Endothelial cell of umbilical vein (primary cell): ENCODE measurements around the gene SMOC2. TPM values are rescaled to one million over a fixed set of nuclear protein-coding genes. Genes with fewer than 3 reads are reported as not detected.

Source experiments
- BruUV-seq: library from RNA; stranded (reverse); fragments of 400-500 nt; replicated peaks from 2 replicates; lab custom pipeline; 2021; lab: Mats Ljungman, UMichigan
- CTCF ChIA-PET: fragments of 300-600, 350-600 bp; sonication (Branson Sonifier 250); formaldehyde crosslinking; loops from one replicate; lab custom pipeline; 2021; ENCODE audit warnings: antibody characterized with exemption, inconsistent platforms; lab: Charles Lee
- POLR2A ChIA-PET: fragments of 300-600, 350-600 bp; sonication (Branson Sonifier 250); formaldehyde crosslinking; loops from one replicate; lab custom pipeline; 2021; ENCODE audit warnings: antibody characterized with exemption, inconsistent platforms; lab: Charles Lee
- DNase-seq: peaks from one replicate; pipeline ENCODE4 v3.0.0-alpha.2; 2011; ENCODE audit warnings: low read depth, low spot score
- FAIRE-seq: peaks from 2 replicates; lab custom pipeline; 2011; peaks lifted over from hg19 to GRCh38; lab: Jason Lieb, UNC
- H2AFZ ChIP-seq: 2 replicates; pipeline ENCODE4 v1.6.0; 2012; ENCODE audit warnings: low read depth, low read length, control low read depth, inconsistent platforms
- H3K27ac ChIP-seq: 2 replicates; pipeline ENCODE4 v1.5.1; 2011; ENCODE audit warnings: low read depth, mild to moderate bottlenecking, control low read depth, low read length, moderate library complexity; ENCODE audit not compliant: insufficient read depth
- H3K27me3 ChIP-seq, 2 experiments: 2 replicates each; pipeline versions ENCODE4 v1.6.0 to v1.6.1; 2011; ENCODE audit warnings: low read length in 2 of 2, mixed read lengths in 1 of 2; ENCODE audit not compliant: control insufficient read depth in 2 of 2, insufficient read depth in 2 of 2
- H3K36me3 ChIP-seq, 2 experiments: 2 replicates in 1 of 2; 3 replicates in 1 of 2; pipeline ENCODE4 v1.5.1; 2011; ENCODE audit warnings: low read length in 2 of 2, mild to moderate bottlenecking in 1 of 2, moderate library complexity in 1 of 2; ENCODE audit not compliant: control insufficient read depth in 2 of 2, insufficient read depth in 2 of 2; ENCODE audit errors: extremely low read depth in 1 of 2
- H3K4me1 ChIP-seq: 3 replicates; pipeline ENCODE4 v1.5.1; 2011; ENCODE audit warnings: mild to moderate bottlenecking, low read length; ENCODE audit not compliant: control insufficient read depth, insufficient read depth; ENCODE audit errors: extremely low read depth
- H3K4me2 ChIP-seq: 2 replicates; pipeline ENCODE4 v1.6.1; 2011; ENCODE audit warnings: low read length, control low read depth, mixed read lengths; ENCODE audit not compliant: insufficient read depth
- H3K4me3 ChIP-seq, 3 experiments: fragments of 200-600 bp in 1 of 3; sonication (generic), shearing (Covaris generic) in 1 of 3; replicated peaks in 1 of 3; 2 replicates each; pipeline ENCODE4 v1.5.1; 2011 to 2016; ENCODE audit warnings: control low read depth in 3 of 3, low read length in 3 of 3, mild to moderate bottlenecking in 2 of 3, inconsistent platforms in 1 of 3, low read depth in 1 of 3, moderate library complexity in 1 of 3; ENCODE audit not compliant: insufficient read depth in 1 of 3
- H3K79me2 ChIP-seq: 2 replicates; pipeline ENCODE4 v1.6.0; 2012; ENCODE audit warnings: low read length, inconsistent platforms; ENCODE audit not compliant: control insufficient read depth, insufficient read depth
- H3K9ac ChIP-seq: replicated peaks from 2 replicates; pipeline ENCODE3; 2011; ENCODE audit warnings: low read length, control low read depth; ENCODE audit not compliant: insufficient read depth; ENCODE audit errors: extremely low read depth
- H3K9me1 ChIP-seq: replicated peaks from 3 replicates; pipeline ENCODE4 v1.6.0; 2011; ENCODE audit warnings: mild to moderate bottlenecking, low read length; ENCODE audit not compliant: control insufficient read depth, insufficient read depth; ENCODE audit errors: extremely low read depth
- H3K9me3 ChIP-seq: replicated peaks from 2 replicates; pipeline ENCODE4 v1.5.1; 2012; ENCODE audit warnings: low read length, inconsistent platforms; ENCODE audit not compliant: control insufficient read depth, insufficient read depth
- H4K20me1 ChIP-seq: replicated peaks from 2 replicates; pipeline ENCODE3; 2011; ENCODE audit warnings: mild to moderate bottlenecking, low read length; ENCODE audit not compliant: control insufficient read depth, insufficient read depth; ENCODE audit errors: extremely low read depth
- EZH2 ChIP-seq: IDR thresholded peaks from 2 replicates; pipeline ENCODE4 v1.6.1; 2012; ENCODE audit warnings: borderline replicate concordance, low read depth, mild to moderate bottlenecking, moderate library complexity, low read length, inconsistent platforms; ENCODE audit not compliant: severe bottlenecking
- FOS ChIP-seq: IDR thresholded peaks from 2 replicates; pipeline ENCODE4 v1.6.1; 2011; ENCODE audit warnings: mild to moderate bottlenecking, low read length, moderate library complexity, borderline replicate concordance; ENCODE audit not compliant: insufficient read depth
- GATA2 ChIP-seq: IDR thresholded peaks from 2 replicates; pipeline ENCODE4 v1.7.0; 2011; ENCODE audit warnings: low read depth, mild to moderate bottlenecking, moderate library complexity, mixed read lengths, low read length; ENCODE audit not compliant: insufficient read length, insufficient read depth
- JUN ChIP-seq: IDR thresholded peaks from 2 replicates; pipeline ENCODE4 v1.6.1; 2011; ENCODE audit warnings: borderline replicate concordance, low read depth; ENCODE audit not compliant: insufficient read length, insufficient read depth
- MYC ChIP-seq: IDR thresholded peaks from one replicate; pipeline ENCODE4 v1.6.1; 2011; ENCODE audit warnings: mild to moderate bottlenecking, low read depth, low read length
- POLR2A ChIP-seq: IDR thresholded peaks from 2 replicates; pipeline ENCODE4 v1.6.1; 2012; ENCODE audit warnings: low read depth, mild to moderate bottlenecking, control low read depth, low read length
- POLR2AphosphoS5 ChIP-seq: IDR thresholded peaks from 2 replicates; pipeline ENCODE4 v1.6.1; 2012; ENCODE audit warnings: low read depth, mild to moderate bottlenecking, control low read depth, low read length, moderate library complexity; ENCODE audit not compliant: insufficient read depth
- dilution Hi-C: fragments of 300-500 bp; cut with MboI; formaldehyde crosslinking; loops from one replicate; pipeline ENCODE4 v1.15.0; 2019; ENCODE audit warnings: low sequenced_read_pairs; ENCODE audit not compliant: extremely low pct_ligation_motif_present
- intact Hi-C: fragments of 100-400 bp; cut with micrococcal nuclease; formaldehyde crosslinking; loops from one replicate; pipeline ENCODE4 v1.10.0; 2022
- polyA plus RNA-seq, 4 experiments: library from polyadenylated mRNA; depleted of rRNA in 3 of 4; stranded (reverse) in 3 of 4; unstranded in 1 of 4; fragments of >200 nt; gene quantifications; 2 replicates each; pipeline versions ENCODE4 v1.2.1 to v1.2.3, GENCODE V29; 2011 to 2012; ENCODE audit warnings: missing spikeins in 1 of 4
- total RNA-seq: library from RNA; stranded (reverse); gene quantifications from 2 replicates; pipeline ENCODE4 v1.2.3, GENCODE V29; 2021
- TF ChIP-seq, protein P1 (sequence below), 2 donors: IDR thresholded peaks; 1 replicate in 1 of 2; 2 replicates in 1 of 2; pipeline ENCODE4 v1.5.1; 2011; ENCODE audit warnings: low read length in 2 of 2, mild to moderate bottlenecking in 2 of 2, moderate library complexity in 2 of 2, control low read depth in 1 of 2, inconsistent platforms in 1 of 2, low read depth in 1 of 2; ENCODE audit not compliant: insufficient read depth in 1 of 2; ENCODE audit errors: extremely low read depth in 1 of 2
- TF ChIP-seq, protein P2 (sequence below): IDR thresholded peaks from 2 replicates; pipeline ENCODE4 v1.6.1; 2011; ENCODE audit not compliant: insufficient read depth, insufficient read length

The SMOC2 gene
- total and polyA plus RNA-seq, 2 donors (not counting 3 experiments of a cell fraction or from before 2014, with no cell fraction given), result not detected

DNA sequence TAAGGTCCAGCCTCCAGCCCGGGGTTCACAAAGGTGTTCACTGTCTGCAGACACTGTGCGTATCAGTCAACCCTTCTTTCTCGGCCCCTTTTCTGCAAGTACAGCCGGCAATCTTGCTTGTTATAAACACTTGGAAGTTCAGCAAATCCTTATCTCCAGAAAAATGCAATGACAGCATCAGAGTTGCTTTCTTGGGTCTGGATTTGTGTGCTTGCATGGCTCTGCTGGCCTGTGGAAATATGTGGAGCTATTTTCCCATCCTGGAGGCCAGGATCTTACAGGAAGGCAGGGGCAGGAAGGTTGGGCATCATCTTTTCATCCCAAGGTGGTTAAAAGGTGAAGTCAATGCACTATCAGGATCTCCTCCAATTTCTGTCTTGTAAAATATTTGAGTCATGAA lies 100.3 kb downstream of the SMOC2 start:
- H3K36me3 ChIP-seq, result no peaks in the 10 kb centered on the region
- ChIA-PET POLR2A (no interaction called here), CTCF (no interaction called here)
- no peak overlapping the region for H3K9ac ChIP-seq
- no peaks in the 10 kb centered on the region for H4K20me1 ChIP-seq
- no peak overlapping the region for H3K4me3 ChIP-seq
- H3K4me2 ChIP-seq, result no peak overlapping the region
- TF ChIP-seq, protein P1, sequence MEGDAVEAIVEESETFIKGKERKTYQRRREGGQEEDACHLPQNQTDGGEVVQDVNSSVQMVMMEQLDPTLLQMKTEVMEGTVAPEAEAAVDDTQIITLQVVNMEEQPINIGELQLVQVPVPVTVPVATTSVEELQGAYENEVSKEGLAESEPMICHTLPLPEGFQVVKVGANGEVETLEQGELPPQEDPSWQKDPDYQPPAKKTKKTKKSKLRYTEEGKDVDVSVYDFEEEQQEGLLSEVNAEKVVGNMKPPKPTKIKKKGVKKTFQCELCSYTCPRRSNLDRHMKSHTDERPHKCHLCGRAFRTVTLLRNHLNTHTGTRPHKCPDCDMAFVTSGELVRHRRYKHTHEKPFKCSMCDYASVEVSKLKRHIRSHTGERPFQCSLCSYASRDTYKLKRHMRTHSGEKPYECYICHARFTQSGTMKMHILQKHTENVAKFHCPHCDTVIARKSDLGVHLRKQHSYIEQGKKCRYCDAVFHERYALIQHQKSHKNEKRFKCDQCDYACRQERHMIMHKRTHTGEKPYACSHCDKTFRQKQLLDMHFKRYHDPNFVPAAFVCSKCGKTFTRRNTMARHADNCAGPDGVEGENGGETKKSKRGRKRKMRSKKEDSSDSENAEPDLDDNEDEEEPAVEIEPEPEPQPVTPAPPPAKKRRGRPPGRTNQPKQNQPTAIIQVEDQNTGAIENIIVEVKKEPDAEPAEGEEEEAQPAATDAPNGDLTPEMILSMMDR (IDR thresholded peaks at IDR 0.05; ENCODE audit: extremely low read depth in 1 of 2, insufficient read depth in 1 of 2, low read depth in 1 of 2, low read length in 2 of 2), result no peak
- TF ChIP-seq POLR2AphosphoS5 (no peak), FOS (no peak), POLR2A (no peak), JUN (no peak), EZH2 (no peak), MYC (no peak), GATA2 (no peak)
- TF ChIP-seq, protein P2, sequence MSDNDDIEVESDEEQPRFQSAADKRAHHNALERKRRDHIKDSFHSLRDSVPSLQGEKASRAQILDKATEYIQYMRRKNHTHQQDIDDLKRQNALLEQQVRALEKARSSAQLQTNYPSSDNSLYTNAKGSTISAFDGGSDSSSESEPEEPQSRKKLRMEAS, result no peak
- intact Hi-C loops (no loop called here), dilution Hi-C loops (no loop called here)
- H3K27me3 ChIP-seq, result peaks cover 1 to 9% of the 10 kb centered on the region in 2 experiments
- no peaks in the 10 kb centered on the region for H3K9me3 ChIP-seq
- FAIRE-seq (no peak), DNase-seq (no peak)
- no peak overlapping the region for H3K27ac ChIP-seq
- H3K9me1 ChIP-seq, result no peaks in the 10 kb centered on the region
- no peak overlapping the region for H2AFZ ChIP-seq
- no peaks in the 10 kb centered on the region for H3K4me1 ChIP-seq
- no peaks in the 10 kb centered on the region for H3K79me2 ChIP-seq
- no TSS peak for BruUV-seq
